Astrocyte of the cerebellum (primary cell): ENCODE results near the gene FERMT1.

Experiments used
- DNase-seq: peaks from one replicate; pipeline ENCODE4 v3.0.0-alpha.2; 2011; ENCODE audit warnings: low read depth
- H3K4me3 ChIP-seq: 2 replicates; pipeline ENCODE4 v1.5.1; 2011; ENCODE audit warnings: mild to moderate bottlenecking, low read depth, low read length, moderate library complexity
- CTCF ChIP-seq: IDR thresholded peaks from 2 replicates; pipeline ENCODE4 v1.5.1; 2012; ENCODE audit warnings: low read length, low read depth, moderate library complexity, mild to moderate bottlenecking; ENCODE audit errors: missing control alignments
- in situ Hi-C: cut with HindIII; loops from 2 replicates; pipeline ENCODE4 v1.10.0; 2017; ENCODE audit warnings: low sequenced_read_pairs

Gene FERMT1

GRCh38 chr20:6094565-6094964, 28.3 kb downstream of the FERMT1 start:
- in situ Hi-C loops: no loop called here
- TF ChIP-seq CTCF: no peak
- no peak overlapping the region for H3K4me3 ChIP-seq
- no peak for DNase-seq

- in situ Hi-C loops: no loop called here
- no peak for TF ChIP-seq CTCF
- H3K4me3 ChIP-seq: no peak overlapping the region
- DNase-seq: no peak
These were observed 28.8 kb downstream of the FERMT1 start for GRCh38 chr20:6094063-6094462.

- no peak for DNase-seq
- TF ChIP-seq CTCF: no peak
- H3K4me3 ChIP-seq: no peak overlapping the region
- in situ Hi-C loops: no loop called here
These were observed 31.2 kb downstream of the FERMT1 start for GRCh38 chr20:6091661-6092060.

GRCh38 chr20:6086868-6087267, 36.0 kb downstream of the FERMT1 start:
- DNase-seq: no peak
- H3K4me3 ChIP-seq: no peak overlapping the region
- in situ Hi-C loops: no loop called here
- TF ChIP-seq CTCF: no peak

GRCh38 chr20:6083926-6084325, 38.9 kb downstream of the FERMT1 start:
- DNase-seq: no peak
- no peak overlapping the region for H3K4me3 ChIP-seq
- in situ Hi-C loops: no loop called here
- no peak for TF ChIP-seq CTCF

- TF ChIP-seq CTCF: no peak
- H3K4me3 ChIP-seq: no peak overlapping the region
- no peak for DNase-seq
- in situ Hi-C loops: no loop called here
These were observed 41.6 kb downstream of the FERMT1 start for GRCh38 chr20:6081236-6081635.

- no peak for DNase-seq
- in situ Hi-C loops: no loop called here
- no peak for TF ChIP-seq CTCF
- H3K4me3 ChIP-seq: no peak overlapping the region
These were observed 43.8 kb downstream of the FERMT1 start for GRCh38 chr20:6079016-6079415.
